VCaP (cell line): ENCODE results near the gene CCDC102B.

ENCODE experiments used
- H3K27ac ChIP-seq: fragments of 450-650 bp; 2 replicates; pipeline ENCODE4 v1.5.1; 2017
- TF ChIP-seq, protein P1 (sequence below): fragments of 450-650 bp; conservative IDR thresholded peaks from 2 replicates; pipeline ENCODE4 v1.5.1; 2017; ENCODE audit warnings: mild to moderate bottlenecking, moderate library complexity

The CCDC102B gene

DNA sequence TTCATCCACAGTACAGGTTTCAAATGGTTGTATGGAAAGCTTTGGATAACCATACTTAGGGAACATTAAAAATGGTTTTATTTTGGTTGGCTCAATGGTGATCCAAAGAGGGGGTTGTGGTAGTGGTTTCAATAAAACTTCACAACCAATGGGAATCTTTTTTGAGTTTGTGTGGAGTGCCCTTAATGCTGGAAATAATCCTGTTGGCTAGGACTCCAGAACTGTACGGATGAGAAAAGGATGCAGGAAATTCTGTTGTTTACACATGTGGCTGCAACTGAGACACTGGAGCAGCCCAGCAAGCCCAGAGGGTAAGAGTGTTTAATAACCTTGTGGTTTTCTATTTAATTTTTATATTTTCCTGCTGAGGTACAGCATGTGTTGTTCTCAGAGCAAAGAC, at the start of gene CCDC102B:
CCDC102B (plus strand) TSS at position 210 of the 400 bp plus-strand sequence. CDS start 38,684 bp downstream, outside the sequence.
- TF ChIP-seq, protein P1, sequence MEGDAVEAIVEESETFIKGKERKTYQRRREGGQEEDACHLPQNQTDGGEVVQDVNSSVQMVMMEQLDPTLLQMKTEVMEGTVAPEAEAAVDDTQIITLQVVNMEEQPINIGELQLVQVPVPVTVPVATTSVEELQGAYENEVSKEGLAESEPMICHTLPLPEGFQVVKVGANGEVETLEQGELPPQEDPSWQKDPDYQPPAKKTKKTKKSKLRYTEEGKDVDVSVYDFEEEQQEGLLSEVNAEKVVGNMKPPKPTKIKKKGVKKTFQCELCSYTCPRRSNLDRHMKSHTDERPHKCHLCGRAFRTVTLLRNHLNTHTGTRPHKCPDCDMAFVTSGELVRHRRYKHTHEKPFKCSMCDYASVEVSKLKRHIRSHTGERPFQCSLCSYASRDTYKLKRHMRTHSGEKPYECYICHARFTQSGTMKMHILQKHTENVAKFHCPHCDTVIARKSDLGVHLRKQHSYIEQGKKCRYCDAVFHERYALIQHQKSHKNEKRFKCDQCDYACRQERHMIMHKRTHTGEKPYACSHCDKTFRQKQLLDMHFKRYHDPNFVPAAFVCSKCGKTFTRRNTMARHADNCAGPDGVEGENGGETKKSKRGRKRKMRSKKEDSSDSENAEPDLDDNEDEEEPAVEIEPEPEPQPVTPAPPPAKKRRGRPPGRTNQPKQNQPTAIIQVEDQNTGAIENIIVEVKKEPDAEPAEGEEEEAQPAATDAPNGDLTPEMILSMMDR, result no peak
- H3K27ac ChIP-seq, result peak within 1 kb of the TSS; percentile 57

DNA sequence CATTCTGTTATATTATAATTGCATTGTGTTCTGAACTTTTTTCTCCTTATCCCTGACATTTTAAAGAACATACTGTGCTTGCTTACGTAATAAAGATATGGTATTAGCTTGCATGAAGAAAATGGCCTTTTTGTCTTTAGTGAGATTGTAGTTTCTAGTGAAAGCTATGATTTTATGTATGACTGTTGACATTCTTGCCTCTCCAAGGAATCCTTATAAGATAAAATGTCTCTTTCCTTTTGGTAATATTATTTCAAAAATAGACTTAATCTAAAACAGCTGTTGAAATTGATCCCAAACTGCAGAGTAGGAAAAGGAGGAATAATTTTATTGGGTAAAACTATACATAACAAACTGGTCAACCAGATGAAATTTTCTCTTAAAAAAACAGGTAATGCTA, 40.8 kb upstream of the CCDC102B start:
- TF ChIP-seq, protein P1, result no peak
- H3K27ac ChIP-seq, result no peak overlapping the region

DNA sequence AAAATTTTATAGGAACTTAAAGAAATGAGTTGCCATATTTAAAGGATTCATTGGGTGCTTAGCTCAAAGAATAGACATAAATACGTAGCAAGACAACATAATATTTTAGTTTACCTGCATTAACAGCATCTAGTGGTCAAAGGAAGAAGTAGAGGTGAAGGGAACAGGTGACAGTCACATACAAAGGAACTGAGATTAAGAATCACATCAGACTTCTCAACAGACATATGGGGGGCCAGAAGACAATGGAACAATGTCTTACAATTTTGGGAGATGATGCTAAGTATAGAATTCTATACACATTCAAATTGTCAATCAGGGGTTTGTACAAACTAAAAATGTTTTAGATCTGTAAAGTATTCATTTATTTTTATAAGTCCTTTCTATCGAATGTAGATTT, 38.6 kb upstream of the CCDC102B start:
- H3K27ac ChIP-seq, result no peak overlapping the region
- TF ChIP-seq, protein P1, result no peak

DNA sequence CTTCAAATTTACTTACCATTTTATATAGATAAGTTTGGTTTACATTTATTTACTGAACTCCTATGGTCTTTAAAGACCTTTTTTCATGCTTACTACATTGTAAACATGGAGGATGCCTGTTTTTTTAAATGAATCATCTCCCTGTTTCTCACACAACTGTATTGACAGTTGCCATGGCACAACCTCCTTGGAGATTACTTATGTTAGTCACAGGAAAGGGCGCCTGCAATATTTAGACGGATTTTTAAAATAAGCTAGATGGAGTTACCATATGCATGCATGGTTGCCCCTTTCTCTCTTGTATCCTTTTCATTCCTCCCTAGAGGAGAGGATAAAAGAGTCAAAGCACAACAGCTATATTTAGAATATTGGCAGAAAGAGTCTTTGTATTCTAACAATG, 34.8 kb upstream of the CCDC102B start:
- no peak overlapping the region for H3K27ac ChIP-seq
- TF ChIP-seq, protein P1, result no peak

DNA sequence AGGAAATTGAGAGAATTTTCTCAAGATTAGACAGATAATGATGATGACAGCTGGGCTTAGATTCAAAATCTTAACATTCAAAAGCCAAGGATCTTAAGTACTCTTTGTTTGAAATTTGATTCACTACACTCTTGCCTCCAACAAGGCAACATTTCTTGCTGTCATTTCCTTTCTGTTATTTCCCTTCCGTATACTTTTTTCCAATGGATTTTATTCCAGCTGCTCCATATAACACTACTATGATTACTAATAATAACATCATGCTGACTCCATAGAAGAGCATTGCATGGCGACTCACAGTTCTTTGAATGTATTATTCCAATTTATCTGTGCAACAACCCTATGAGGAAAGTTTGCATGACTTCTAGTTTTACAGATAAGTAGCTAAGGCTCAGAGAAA, 33.9 kb upstream of the CCDC102B start:
- H3K27ac ChIP-seq, result no peak overlapping the region
- TF ChIP-seq, protein P1, result no peak

DNA sequence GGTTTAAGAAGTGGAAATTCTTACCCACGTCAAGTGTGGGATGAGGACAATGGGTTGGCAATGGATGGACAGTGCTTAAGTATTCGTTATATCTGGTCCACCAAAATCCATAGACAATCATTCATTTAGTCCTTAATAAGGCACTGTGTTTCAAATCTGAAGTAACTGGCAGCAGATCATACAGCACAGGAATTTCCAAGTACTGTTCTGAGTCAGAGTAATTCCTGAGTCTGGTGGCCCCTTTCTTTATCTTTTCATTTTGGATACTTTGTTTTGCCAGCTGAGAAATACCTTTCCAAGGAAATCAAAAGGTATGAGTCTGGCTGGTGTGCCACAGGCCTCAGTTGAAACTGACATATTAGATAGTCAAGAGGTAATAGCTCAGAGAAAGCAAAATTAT, 31.4 kb upstream of the CCDC102B start:
- TF ChIP-seq, protein P1, result no peak
- no peak overlapping the region for H3K27ac ChIP-seq

DNA sequence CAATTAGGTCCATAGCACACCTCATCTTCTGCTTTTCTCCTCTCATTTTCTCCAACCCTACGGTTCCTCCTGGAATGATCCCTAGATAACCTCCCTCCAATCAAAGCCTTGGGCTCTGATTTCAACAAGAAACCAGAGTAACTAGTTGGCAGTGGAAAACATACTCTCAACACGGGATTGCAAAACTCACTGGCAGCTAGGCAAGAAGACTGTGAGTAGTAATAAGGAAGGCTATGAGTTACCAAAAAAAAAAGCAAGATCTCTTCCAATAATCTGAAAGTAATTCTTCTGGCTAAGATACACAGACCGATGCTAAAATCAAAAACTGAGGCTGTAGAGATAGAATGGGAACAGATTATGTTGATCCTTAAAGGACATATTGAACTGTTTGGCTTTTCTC, 28.4 kb upstream of the CCDC102B start:
- no peak overlapping the region for H3K27ac ChIP-seq
- TF ChIP-seq, protein P1, result no peak

DNA sequence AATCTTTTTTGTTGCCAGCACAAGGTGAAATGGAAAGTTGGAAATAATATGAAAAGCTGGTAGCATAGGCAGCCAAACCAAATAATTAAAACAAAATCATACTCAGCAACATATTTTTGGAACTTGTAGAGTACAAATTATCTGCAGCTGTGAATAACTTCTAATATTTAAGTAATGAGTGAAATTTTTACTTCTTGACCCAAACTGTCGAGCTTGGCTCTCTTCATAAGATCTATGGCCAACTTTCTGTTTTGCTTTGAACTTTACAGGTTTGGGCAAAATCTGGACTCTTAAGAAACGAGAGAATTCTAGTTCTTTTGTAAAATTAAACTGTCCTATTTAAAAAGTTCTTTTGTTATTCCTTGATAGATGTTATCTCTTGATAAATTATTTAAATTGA, 25.6 kb upstream of the CCDC102B start:
- no peak overlapping the region for H3K27ac ChIP-seq
- TF ChIP-seq, protein P1, result no peak
